Activated B cell treated with CpG ODN at 0.5 μM for 24 hours (primary cell): ENCODE results near the gene CTNND2. TPM values are rescaled to one million over a fixed set of nuclear protein-coding genes. Genes with fewer than 3 reads are reported as not detected.

ENCODE experiments used
- ATAC-seq: fragments of 200-7000 bp; cut with Tn5 transposase; one replicate; pipeline ENCODE4 v1.10.0; 2021; ENCODE audit warnings: low read depth, mild to moderate bottlenecking, moderate library complexity
- CTCF ChIA-PET: fragments of 350-600 bp; sonication (Branson Sonifier 250); formaldehyde crosslinking; loops from one replicate; lab custom pipeline; 2021; ENCODE audit warnings: antibody characterized with exemption; lab: Charles Lee
- POLR2A ChIA-PET: fragments of 350-600 bp; sonication (Branson Sonifier 250); formaldehyde crosslinking; loops from one replicate; lab custom pipeline; 2021; ENCODE audit warnings: antibody characterized with exemption; lab: Charles Lee
- DNase-seq: peaks from one replicate; pipeline ENCODE4 v3.0.0; 2022
- H3K27ac Mint-ChIP-seq: one replicate; pipeline ENCODE4 v1.8.0; 2020; ENCODE audit warnings: mixed read lengths
- H3K27me3 Mint-ChIP-seq: one replicate; pipeline ENCODE4 v1.8.0; 2021; ENCODE audit warnings: mixed read lengths
- H3K36me3 Mint-ChIP-seq: one replicate; pipeline ENCODE4 v1.8.0; 2021; ENCODE audit warnings: low read depth, mixed read lengths
- H3K4me1 Mint-ChIP-seq: one replicate; pipeline ENCODE4 v1.8.0; 2021; ENCODE audit warnings: mixed read lengths
- H3K4me3 Mint-ChIP-seq: one replicate; pipeline ENCODE4 v1.8.0; 2020; ENCODE audit warnings: mild to moderate bottlenecking, mixed read lengths
- H3K9me3 Mint-ChIP-seq: one replicate; pipeline ENCODE4 v1.8.0; 2020; ENCODE audit warnings: mixed read lengths
- intact Hi-C: fragments of 100-400 bp; cut with micrococcal nuclease; formaldehyde crosslinking; loops from one replicate; pipeline ENCODE4 v1.15.1; 2024
- total RNA-seq: library from RNA; stranded (reverse); gene quantifications from 2 replicates; pipeline ENCODE4 v1.2.3, GENCODE V29; 2022
- TF ChIP-seq, protein P1 (sequence below): fragments of 200-600 bp; IDR thresholded peaks from one replicate; pipeline ENCODE4 v1.8.0; 2022; ENCODE audit warnings: antibody characterized with exemption, mild to moderate bottlenecking

CTNND2 gene
- total RNA-seq, 1 donor from 2014 or later: not detected

- no peaks in the 10 kb centered on the region for H3K4me1 Mint-ChIP-seq
- peaks cover 3% of the 10 kb centered on the region for H3K27me3 Mint-ChIP-seq
- no peak for ATAC-seq
- no peaks in the 10 kb centered on the region for H3K36me3 Mint-ChIP-seq
- TF ChIP-seq, protein P1, sequence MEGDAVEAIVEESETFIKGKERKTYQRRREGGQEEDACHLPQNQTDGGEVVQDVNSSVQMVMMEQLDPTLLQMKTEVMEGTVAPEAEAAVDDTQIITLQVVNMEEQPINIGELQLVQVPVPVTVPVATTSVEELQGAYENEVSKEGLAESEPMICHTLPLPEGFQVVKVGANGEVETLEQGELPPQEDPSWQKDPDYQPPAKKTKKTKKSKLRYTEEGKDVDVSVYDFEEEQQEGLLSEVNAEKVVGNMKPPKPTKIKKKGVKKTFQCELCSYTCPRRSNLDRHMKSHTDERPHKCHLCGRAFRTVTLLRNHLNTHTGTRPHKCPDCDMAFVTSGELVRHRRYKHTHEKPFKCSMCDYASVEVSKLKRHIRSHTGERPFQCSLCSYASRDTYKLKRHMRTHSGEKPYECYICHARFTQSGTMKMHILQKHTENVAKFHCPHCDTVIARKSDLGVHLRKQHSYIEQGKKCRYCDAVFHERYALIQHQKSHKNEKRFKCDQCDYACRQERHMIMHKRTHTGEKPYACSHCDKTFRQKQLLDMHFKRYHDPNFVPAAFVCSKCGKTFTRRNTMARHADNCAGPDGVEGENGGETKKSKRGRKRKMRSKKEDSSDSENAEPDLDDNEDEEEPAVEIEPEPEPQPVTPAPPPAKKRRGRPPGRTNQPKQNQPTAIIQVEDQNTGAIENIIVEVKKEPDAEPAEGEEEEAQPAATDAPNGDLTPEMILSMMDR: no peak
- intact Hi-C loops: no loop called here
- no peak overlapping the region for H3K27ac Mint-ChIP-seq
- ChIA-PET CTCF (no interaction called here), POLR2A (no interaction called here)
- no peak overlapping the region for H3K4me3 Mint-ChIP-seq
- H3K9me3 Mint-ChIP-seq: no peaks in the 10 kb centered on the region
- no peak for DNase-seq
Measured at GRCh38 chr5:10949856-10950630, 954.2 kb downstream of the CTNND2 start.

- Mint-ChIP-seq H3K27ac (no peak overlapping the region), H3K4me1 (no peaks in the 10 kb centered on the region), H3K4me3 (no peak overlapping the region), H3K9me3 (no peaks in the 10 kb centered on the region), H3K27me3 (peaks cover 3% of the 10 kb centered on the region), H3K36me3 (no peaks in the 10 kb centered on the region)
- ATAC-seq: no peak
- DNase-seq: no peak
- TF ChIP-seq, protein P1: no peak
- ChIA-PET POLR2A (no interaction called here), CTCF (no interaction called here)
- intact Hi-C loops: no loop called here
Measured at GRCh38 chr5:10946050-10946449, 958.2 kb downstream of the CTNND2 start.

GRCh38 chr5:10941900-10942299 lies 962.3 kb downstream of the CTNND2 start:
- TF ChIP-seq, protein P1: no peak
- ChIA-PET POLR2A (no interaction called here), CTCF (no interaction called here)
- Mint-ChIP-seq H3K27ac (no peak overlapping the region), H3K9me3 (no peaks in the 10 kb centered on the region), H3K36me3 (no peaks in the 10 kb centered on the region), H3K27me3 (no peaks in the 10 kb centered on the region), H3K4me1 (no peaks in the 10 kb centered on the region), H3K4me3 (no peak overlapping the region)
- ATAC-seq: no peak
- no peak for DNase-seq
- intact Hi-C loops: no loop called here

- ChIA-PET CTCF (no interaction called here), POLR2A (no interaction called here)
- H3K9me3 Mint-ChIP-seq: no peaks in the 10 kb centered on the region
- no peaks in the 10 kb centered on the region for H3K4me1 Mint-ChIP-seq
- no peaks in the 10 kb centered on the region for H3K36me3 Mint-ChIP-seq
- ATAC-seq (no peak), DNase-seq (no peak)
- intact Hi-C loops: no loop called here
- no peak overlapping the region for H3K27ac Mint-ChIP-seq
- H3K4me3 Mint-ChIP-seq: no peak overlapping the region
- H3K27me3 Mint-ChIP-seq: peaks cover 7% of the 10 kb centered on the region
- TF ChIP-seq, protein P1: no peak
Measured at GRCh38 chr5:10936081-10936855, 968.0 kb downstream of the CTNND2 start.

- Mint-ChIP-seq H3K36me3 (no peaks in the 10 kb centered on the region), H3K4me3 (no peak overlapping the region)
Measured at GRCh38 chr5:10935536-10935935, 968.7 kb downstream of the CTNND2 start.

More at GRCh38 chr5:10935536-10935935, 968.7 kb downstream of the CTNND2 start:
- DNase-seq (no peak), ATAC-seq (no peak)
- POLR2A ChIA-PET: no interaction called here
- Mint-ChIP-seq H3K9me3 (peaks cover under 1% of the 10 kb centered on the region), H3K4me1 (no peaks in the 10 kb centered on the region), H3K27me3 (peaks cover 7% of the 10 kb centered on the region), H3K27ac (no peak overlapping the region)
- CTCF ChIA-PET: no interaction called here
- intact Hi-C loops: no loop called here
- TF ChIP-seq, protein P1: no peak
